H1 (cell line): ENCODE data around the gene STIL.
"Not testable (repeated sequence)": the region's sequence is repeated elsewhere in the genome, so short reads cannot be mapped to it uniquely, and the experiment has no call there.

Experiments used
- CTCF ChIP-seq, 3 experiments: IDR thresholded peaks; 1 replicate in 2 of 3; 2 replicates in 1 of 3; pipeline versions ENCODE4 v1.5.1 to v1.6.1; 2011; ENCODE audit warnings: low read length in 3 of 3, mild to moderate bottlenecking in 3 of 3, inconsistent platforms in 2 of 3, low read depth in 1 of 3, moderate library complexity in 1 of 3; ENCODE audit not compliant: insufficient read depth in 1 of 3; ENCODE audit errors: control extremely low read depth in 1 of 3
- EGR1 ChIP-seq: IDR thresholded peaks from 2 replicates; pipeline ENCODE4 v1.6.1; 2011; ENCODE audit warnings: low read depth, low read length, borderline replicate concordance
- KDM1A ChIP-seq: fragments of 200-600, 300-600 bp; sonication (generic); IDR thresholded peaks from 2 replicates; pipeline ENCODE4 v1.7.1; 2016; ENCODE audit warnings: mild to moderate bottlenecking, low read length, borderline replicate concordance
- POLR2A ChIP-seq, 2 experiments: IDR thresholded peaks; 1 replicate in 1 of 2; 2 replicates in 1 of 2; pipeline ENCODE4 v1.6.1; 2011; ENCODE audit warnings: low read depth in 2 of 2, low read length in 2 of 2, mild to moderate bottlenecking in 2 of 2; ENCODE audit errors: control extremely low read depth in 1 of 2
- RFX5 ChIP-seq: IDR thresholded peaks from 2 replicates; pipeline ENCODE4 v1.6.1; 2011; ENCODE audit warnings: low read depth, low read length, improper control_type of control experiment, borderline replicate concordance
- YY1 ChIP-seq: IDR thresholded peaks from 2 replicates; pipeline ENCODE4 v1.6.1; 2011; ENCODE audit warnings: low read depth, mild to moderate bottlenecking, low read length
- TF ChIP-seq, protein P1 (sequence below): fragments of 300-600 bp; sonication (generic); IDR thresholded peaks from 2 replicates; pipeline ENCODE4 v1.7.1; 2012; ENCODE audit warnings: low read length, moderate library complexity, mild to moderate bottlenecking, inconsistent platforms; ENCODE audit not compliant: insufficient replicate concordance

DNA sequence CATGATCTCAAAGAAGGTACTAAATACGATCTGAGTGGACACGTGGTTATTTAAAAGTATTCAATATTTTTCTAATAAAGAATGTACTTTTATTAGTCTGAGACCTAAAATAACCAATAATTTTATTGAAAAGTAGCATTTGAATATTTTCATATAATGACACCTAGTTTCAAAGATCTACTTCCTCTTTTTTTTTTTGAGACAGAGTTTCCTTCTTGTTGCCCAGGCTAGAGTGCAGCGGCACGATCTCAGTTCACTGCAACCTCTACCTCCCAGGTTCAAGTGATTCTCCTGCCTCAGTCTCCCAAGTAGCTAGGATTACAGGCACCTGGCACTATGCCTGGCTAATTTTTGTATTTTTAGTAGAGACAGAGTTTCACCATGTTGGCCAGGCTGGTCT is 25.8 kb downstream of the STIL start:
- TF ChIP-seq RFX5; EGR1; CTCF (IDR thresholded peaks at IDR 0.05; ENCODE audit: control extremely low read depth in 1 of 3, insufficient read depth in 1 of 3, low read depth in 1 of 3, low read length in 3 of 3); YY1; POLR2A (IDR thresholded peaks at IDR 0.05; ENCODE audit: control extremely low read depth in 1 of 2, low read depth in 2 of 2, low read length in 2 of 2); KDM1A: not testable (repeated sequence)
- TF ChIP-seq, protein P1, sequence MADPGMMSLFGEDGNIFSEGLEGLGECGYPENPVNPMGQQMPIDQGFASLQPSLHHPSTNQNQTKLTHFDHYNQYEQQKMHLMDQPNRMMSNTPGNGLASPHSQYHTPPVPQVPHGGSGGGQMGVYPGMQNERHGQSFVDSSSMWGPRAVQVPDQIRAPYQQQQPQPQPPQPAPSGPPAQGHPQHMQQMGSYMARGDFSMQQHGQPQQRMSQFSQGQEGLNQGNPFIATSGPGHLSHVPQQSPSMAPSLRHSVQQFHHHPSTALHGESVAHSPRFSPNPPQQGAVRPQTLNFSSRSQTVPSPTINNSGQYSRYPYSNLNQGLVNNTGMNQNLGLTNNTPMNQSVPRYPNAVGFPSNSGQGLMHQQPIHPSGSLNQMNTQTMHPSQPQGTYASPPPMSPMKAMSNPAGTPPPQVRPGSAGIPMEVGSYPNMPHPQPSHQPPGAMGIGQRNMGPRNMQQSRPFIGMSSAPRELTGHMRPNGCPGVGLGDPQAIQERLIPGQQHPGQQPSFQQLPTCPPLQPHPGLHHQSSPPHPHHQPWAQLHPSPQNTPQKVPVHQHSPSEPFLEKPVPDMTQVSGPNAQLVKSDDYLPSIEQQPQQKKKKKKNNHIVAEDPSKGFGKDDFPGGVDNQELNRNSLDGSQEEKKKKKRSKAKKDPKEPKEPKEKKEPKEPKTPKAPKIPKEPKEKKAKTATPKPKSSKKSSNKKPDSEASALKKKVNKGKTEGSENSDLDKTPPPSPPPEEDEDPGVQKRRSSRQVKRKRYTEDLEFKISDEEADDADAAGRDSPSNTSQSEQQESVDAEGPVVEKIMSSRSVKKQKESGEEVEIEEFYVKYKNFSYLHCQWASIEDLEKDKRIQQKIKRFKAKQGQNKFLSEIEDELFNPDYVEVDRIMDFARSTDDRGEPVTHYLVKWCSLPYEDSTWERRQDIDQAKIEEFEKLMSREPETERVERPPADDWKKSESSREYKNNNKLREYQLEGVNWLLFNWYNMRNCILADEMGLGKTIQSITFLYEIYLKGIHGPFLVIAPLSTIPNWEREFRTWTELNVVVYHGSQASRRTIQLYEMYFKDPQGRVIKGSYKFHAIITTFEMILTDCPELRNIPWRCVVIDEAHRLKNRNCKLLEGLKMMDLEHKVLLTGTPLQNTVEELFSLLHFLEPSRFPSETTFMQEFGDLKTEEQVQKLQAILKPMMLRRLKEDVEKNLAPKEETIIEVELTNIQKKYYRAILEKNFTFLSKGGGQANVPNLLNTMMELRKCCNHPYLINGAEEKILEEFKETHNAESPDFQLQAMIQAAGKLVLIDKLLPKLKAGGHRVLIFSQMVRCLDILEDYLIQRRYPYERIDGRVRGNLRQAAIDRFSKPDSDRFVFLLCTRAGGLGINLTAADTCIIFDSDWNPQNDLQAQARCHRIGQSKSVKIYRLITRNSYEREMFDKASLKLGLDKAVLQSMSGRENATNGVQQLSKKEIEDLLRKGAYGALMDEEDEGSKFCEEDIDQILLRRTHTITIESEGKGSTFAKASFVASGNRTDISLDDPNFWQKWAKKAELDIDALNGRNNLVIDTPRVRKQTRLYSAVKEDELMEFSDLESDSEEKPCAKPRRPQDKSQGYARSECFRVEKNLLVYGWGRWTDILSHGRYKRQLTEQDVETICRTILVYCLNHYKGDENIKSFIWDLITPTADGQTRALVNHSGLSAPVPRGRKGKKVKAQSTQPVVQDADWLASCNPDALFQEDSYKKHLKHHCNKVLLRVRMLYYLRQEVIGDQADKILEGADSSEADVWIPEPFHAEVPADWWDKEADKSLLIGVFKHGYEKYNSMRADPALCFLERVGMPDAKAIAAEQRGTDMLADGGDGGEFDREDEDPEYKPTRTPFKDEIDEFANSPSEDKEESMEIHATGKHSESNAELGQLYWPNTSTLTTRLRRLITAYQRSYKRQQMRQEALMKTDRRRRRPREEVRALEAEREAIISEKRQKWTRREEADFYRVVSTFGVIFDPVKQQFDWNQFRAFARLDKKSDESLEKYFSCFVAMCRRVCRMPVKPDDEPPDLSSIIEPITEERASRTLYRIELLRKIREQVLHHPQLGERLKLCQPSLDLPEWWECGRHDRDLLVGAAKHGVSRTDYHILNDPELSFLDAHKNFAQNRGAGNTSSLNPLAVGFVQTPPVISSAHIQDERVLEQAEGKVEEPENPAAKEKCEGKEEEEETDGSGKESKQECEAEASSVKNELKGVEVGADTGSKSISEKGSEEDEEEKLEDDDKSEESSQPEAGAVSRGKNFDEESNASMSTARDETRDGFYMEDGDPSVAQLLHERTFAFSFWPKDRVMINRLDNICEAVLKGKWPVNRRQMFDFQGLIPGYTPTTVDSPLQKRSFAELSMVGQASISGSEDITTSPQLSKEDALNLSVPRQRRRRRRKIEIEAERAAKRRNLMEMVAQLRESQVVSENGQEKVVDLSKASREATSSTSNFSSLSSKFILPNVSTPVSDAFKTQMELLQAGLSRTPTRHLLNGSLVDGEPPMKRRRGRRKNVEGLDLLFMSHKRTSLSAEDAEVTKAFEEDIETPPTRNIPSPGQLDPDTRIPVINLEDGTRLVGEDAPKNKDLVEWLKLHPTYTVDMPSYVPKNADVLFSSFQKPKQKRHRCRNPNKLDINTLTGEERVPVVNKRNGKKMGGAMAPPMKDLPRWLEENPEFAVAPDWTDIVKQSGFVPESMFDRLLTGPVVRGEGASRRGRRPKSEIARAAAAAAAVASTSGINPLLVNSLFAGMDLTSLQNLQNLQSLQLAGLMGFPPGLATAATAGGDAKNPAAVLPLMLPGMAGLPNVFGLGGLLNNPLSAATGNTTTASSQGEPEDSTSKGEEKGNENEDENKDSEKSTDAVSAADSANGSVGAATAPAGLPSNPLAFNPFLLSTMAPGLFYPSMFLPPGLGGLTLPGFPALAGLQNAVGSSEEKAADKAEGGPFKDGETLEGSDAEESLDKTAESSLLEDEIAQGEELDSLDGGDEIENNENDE = not testable (repeated sequence)
